ENCODE measurements around the gene SERPINA3. TPM values are rescaled to one million over a fixed set of nuclear protein-coding genes. Genes with fewer than 3 reads are reported as not detected.

The SERPINA3 gene
- total and polyA plus RNA-seq, 2 of the 8 experiments (the other 6 are each of a cell fraction or from before 2014, with no cell fraction given) = not detected

DNA sequence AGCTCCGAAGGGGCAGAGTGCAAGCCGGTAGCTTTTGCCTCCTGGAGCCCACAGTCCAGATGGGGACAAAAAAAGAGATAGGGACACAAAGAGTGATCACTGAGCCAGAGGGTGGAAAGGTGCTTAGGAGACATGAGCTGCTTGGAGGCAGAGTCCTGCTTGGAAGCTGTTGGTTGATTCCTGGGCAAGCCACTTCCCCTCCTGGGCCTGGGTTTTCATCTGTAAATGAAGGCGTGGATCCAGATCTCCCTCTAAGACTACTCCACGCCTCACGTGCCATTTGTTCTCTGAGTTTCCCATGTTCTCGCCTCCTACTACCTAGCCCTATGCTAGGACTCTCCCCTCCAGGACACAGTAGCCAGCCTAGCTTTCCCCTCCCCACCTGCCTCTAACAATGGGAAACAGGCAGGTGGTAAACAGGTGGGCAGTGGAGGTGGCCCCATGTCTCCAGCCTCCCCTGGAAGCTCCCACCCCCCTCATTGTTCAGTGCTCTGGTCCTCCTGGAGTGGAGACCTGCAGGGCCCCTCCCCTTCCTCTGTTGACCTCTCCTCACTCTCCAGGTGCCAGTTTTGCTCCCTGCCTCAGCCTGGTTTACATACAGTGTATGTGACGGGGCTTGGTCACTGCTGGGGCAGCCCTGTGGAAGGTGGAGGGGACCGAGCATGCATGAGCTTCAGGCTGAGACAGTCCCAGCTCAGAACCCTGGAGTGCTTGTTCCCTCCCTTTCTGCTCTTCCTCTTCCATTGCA is 3.8 kb downstream of the SERPINA3 start (continued):
- no peak for TF ChIP-seq MAFK (IDR thresholded peaks at IDR 0.05; ENCODE audit: low read depth, low read length)
- TF ChIP-seq RBBP5 (IDR thresholded peaks at IDR 0.05; ENCODE audit: borderline replicate concordance, low read depth, low read length) = no peak
- TF ChIP-seq JUND (IDR thresholded peaks at IDR 0.05; ENCODE audit: low read length) = no peak
